NCI-H446 (cell line): ENCODE results near the gene PRSS2.

Experiments
- DNase-seq, 2 experiments: peaks; one replicate each; lab custom pipeline; 2025; lab: John Stamatoyannopoulos, UW

Gene PRSS2

GRCh38 chr7:142787034-142787768, 16.4 kb downstream of the PRSS2 start:
- DNase-seq = no peak

DNA sequence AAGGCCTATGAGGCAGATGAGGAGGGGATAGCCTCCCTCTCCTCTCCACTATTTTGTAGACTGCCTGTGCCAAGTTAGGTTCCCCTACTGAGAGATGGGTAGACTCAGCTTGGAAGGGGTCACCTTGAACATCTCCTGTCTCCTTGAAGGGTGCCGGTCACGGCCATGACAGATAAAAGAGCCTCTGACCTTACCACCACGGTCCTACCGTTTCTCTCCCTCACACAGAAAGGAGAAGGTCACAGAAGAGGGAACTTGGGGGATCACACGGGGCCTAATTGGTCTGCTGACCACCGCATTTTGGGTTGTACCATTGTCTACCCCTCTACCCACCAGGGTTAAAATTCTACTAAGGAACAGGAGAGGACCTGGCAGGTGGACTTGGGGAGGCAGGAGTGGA, 17.0 kb downstream of the PRSS2 start:
- no peak for DNase-seq

GRCh38 chr7:142788303-142789289, 17.8 kb downstream of the PRSS2 start:
- no peak for DNase-seq

DNA sequence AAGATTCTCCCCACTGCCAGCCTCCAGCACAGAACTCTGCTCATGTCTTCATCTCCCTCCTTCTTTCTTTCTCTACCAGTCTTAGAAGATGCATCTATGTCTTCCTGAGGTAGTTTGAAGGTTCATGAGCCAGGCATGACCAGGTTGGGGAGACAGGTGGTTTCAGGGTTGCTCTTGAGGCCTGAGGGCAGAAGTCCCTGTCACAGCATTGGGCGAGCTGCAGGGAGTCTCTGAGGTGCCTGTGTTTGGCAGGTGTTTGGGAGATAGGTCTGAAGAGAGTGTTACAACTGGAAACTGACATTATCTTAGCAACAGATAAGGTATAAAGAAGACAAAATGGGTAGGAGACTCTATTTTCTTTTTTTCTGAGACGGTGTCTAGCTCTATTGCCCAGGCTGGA, 18.7 kb downstream of the PRSS2 start:
- no peak for DNase-seq

GRCh38 chr7:142790056-142790455, 19.3 kb downstream of the PRSS2 start:
- no peak for DNase-seq

- DNase-seq = no peak
Observed at GRCh38 chr7:142790555-142790954, 19.8 kb downstream of the PRSS2 start.

GRCh38 chr7:142791502-142791901, 20.7 kb downstream of the PRSS2 start:
- no peak for DNase-seq

DNA sequence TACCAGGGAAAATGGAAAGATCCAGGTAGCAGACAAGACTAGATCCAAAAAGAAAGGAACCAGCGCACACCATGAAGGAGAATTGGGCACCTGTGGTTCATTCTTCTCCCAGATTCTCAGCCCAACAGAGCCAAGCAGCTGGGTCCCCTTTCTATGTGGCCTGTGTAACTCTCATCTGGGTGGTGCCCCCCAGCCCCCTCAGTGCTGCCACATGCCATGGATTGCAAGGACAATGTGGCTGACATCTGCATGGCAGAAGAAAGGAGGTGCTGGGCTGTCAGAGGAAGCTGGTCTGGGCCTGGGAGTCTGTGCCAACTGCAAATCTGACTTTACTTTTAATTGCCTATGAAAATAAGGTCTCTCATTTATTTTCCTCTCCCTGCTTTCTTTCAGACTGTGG, 21.4 kb downstream of the PRSS2 start:
- no peak for DNase-seq

DNA sequence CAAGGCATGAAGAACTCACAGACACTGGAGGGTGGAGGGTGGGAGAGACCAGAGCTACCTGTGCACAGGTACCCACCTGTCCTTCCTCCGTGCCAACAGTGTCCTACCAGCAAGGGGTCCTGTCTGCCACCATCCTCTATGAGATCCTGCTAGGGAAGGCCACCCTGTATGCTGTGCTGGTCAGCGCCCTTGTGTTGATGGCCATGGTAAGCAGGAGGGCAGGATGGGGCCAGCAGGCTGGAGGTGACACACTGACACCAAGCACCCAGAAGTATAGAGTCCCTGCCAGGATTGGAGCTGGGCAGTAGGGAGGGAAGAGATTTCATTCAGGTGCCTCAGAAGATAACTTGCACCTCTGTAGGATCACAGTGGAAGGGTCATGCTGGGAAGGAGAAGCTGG, 21.8 kb downstream of the PRSS2 start:
- DNase-seq = no peak

GRCh38 chr7:142793156-142793555, 22.4 kb downstream of the PRSS2 start:
- DNase-seq = no peak

DNA sequence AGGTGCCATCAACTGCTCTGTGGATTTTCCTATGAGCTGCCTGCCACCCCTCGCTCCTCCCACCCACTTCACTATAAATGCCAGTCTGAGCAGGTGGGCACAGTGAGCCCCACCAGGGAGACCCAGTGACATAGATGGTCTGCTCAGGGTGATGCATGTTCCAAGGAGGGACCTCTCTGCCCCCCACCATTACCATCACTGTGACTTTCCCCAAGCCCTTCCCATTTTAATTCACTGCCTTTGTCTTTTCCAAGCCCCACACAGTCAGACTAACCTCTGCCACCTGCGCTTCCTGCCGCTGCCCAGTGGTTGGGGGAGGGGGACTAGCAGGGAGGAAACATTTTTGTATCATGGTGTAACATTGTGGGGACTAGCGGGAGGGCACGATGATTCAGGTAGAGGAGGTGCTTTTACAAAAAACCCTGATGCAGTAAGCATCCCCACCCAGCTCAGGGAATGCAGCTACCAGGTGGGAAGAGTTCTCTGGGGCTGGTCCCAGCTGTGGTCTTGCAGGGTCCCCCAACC, 24.6 kb downstream of the PRSS2 start:
- DNase-seq = no peak

GRCh38 chr7:142796001-142796500, 25.3 kb downstream of the PRSS2 start:
- DNase-seq = no peak

GRCh38 chr7:142796501-142797390, 26.0 kb downstream of the PRSS2 start:
- no peak for DNase-seq

DNA sequence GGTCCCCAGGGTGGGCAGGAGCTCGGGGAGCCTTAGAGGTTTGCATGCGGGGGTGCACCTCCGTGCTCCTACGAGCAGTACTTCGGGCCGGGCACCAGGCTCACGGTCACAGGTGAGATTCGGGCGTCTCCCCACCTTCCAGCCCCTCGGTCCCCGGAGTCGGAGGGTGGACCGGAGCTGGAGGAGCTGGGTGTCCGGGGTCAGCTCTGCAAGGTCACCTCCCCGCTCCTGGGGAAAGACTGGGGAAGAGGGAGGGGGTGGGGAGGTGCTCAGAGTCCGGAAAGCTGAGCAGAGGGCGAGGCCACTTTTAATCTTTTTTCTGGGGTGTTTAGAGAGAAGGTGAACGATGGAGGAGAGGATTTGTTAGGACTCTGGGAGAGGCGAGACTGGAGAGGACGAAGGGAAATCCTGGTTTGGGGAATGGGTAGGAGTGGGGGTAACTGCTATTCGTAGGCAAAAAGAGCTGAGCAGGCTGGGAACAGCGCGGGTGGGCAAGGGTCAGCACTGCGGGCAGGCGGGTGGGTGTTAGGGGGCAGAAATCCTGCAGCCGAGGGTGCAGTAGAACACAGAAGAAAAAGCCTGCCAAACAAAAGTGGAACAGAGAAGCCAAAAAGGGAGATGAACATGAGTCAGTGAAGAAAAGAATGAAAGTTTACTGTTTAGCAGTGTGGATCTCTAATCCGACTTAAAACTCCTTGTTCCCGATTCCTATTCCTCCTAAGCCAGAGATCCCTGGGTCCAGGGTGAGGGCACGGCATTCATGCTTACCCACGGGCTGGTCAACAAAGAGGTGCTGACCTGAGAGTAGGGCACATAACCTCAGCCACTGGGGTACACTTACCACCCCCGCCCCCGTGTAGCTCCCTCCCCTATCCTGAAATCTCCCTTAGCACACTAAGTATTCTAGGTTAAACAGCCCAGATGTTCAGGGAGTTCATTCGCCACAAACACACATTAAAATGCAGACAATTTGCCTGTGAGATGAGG, 26.9 kb downstream of the PRSS2 start:
- no peak for DNase-seq

DNA sequence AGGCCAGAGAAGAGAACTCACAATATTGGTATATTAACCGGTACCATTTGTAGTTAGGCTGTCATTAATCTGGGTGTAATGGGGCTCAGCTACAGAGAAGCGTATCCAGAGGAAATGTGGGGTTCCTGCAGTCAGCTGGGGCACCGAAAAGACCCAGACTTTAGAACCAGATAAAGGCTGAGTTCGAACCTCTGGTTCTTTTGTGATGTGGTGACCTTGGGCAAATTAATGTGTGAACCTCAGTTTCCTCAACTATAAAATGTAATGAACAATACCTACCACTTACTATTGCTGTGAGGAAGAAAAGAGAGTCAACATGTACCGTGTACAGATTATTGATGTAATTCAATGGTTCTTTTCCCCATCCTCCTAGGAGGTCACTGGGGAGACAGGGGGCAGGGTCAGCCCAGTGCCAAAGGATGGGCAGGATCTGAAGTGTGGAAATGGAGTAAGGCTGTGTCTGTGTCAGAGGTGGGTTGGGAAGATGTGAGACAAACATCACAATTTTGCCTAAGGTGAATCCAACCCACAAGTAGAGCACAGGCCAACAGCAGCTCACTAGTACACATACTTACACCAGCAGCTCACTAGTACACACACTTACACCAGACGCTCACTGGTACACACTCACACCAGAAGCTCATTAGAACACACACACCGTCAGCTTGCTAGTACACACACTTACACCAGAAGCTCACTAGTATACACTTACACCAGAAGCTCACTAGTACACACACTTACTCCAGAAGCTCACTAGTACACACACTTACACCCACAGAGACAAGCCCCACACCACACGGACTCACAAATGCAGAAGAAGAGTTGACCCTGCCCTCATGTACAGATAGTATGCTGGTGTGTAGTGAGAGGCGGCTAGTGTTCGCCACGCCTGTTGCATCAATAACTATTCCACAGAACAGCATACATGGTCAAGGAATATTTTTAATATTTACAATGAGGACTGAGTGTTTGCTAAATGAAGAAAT, 28.0 kb downstream of the PRSS2 start:
- DNase-seq = no peak

DNA sequence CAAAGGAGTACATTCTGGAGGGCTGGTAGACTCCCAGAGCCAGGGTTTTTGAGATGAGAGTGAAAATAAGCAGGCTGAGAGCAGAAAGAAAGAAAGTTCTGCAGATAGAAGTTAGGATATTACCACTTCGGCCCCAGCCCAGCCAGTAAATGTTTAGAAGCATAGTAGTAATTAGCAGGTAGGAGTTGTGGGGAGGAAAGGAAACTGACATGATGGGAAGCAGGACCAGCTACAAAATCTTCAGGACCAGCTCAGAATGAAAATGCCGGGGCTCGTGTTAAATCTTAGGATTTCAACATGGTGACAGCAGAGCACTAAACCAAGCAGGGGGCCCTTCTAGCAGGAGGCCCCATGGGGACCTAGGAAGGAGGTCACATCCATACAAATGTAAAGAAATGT, 28.7 kb downstream of the PRSS2 start:
- DNase-seq = no peak

GRCh38 chr7:142800088-142800487, 29.3 kb downstream of the PRSS2 start:
- DNase-seq = no peak

DNA sequence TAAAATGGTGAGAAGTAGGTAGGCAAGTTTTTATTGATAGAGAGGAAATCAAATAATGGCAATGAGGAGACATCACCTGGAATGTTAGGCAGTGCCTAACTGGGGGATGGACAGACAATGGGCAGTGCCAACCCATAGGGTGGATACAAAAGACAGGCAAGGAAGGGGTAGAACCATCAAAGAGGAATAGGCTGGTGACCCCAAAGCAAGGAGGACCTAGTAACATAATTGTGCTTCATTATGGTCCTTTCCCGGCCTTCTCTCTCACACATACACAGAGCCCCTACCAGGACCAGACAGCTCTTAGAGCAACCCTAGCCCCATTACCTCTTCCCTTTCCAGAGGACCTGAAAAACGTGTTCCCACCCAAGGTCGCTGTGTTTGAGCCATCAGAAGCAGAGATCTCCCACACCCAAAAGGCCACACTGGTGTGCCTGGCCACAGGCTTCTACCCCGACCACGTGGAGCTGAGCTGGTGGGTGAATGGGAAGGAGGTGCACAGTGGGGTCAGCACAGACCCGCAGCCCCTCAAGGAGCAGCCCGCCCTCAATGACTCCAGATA, 30.0 kb downstream of the PRSS2 start:
- DNase-seq = no peak
